ENCODE measurements around the gene MIDN. TPM values are rescaled to one million over a fixed set of nuclear protein-coding genes. Genes with fewer than 3 reads are reported as not detected.
"Not testable (repeated sequence)": the region's sequence is repeated elsewhere in the genome, so short reads cannot be mapped to it uniquely, and the experiment has no call there.

The MIDN gene
- total RNA-seq, 1 donor from 2014 or later = 103 TPM

DNA sequence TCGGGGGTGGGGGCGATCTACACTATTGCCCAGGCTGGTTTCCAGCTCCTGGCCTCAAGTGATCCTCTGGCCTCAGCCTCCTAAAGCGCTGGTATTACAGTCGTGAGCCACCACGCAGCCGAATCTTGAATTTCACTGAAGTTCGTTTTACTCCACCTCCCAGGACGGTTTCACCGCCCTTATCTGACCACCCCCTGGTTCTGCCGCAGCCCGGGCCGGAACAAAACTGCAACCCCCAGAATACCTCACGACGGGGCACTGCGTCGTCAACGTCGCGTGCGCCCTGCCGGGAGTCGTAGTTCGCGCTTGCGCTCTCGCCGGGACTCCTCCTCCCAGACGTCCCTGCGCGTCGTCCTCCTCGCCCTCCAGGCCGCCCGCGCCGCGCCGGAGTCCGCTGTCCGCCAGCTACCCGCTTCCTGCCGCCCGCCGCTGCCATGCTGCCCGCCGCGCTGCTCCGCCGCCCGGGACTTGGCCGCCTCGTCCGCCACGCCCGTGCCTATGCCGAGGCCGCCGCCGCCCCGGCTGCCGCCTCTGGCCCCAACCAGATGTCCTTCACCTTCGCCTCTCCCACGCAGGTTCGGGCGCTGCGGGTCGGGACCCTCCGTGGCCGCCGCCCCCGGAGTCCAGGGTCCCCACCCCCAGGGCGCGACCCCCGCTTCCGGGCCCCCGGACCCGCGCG lies 6.8 kb upstream of the MIDN start, which contains the start of gene ATP5F1D:
ATP5F1D (plus strand) TSS at position 335 of the 679 bp plus-strand sequence; CDS start at position 435, 100 bp downstream.
- no peak for TF ChIP-seq CTCF (IDR thresholded peaks at IDR 0.05)
- no peaks in the 10 kb centered on the region for H3K36me3 Mint-ChIP-seq (ENCODE audit: unreplicated experiment)
- H3K9me3 Mint-ChIP-seq (ENCODE audit: unreplicated experiment) = no peaks in the 10 kb centered on the region
- H3K27me3 Mint-ChIP-seq (ENCODE audit: unreplicated experiment) = no peaks in the 10 kb centered on the region
- H3K27ac Mint-ChIP-seq (ENCODE audit: unreplicated experiment) = peak within 1 kb of the TSS; percentile 95
- peak; percentile 97 for DNase-seq (ENCODE audit: extremely low spot score, unreplicated experiment)
- H3K4me3 Mint-ChIP-seq (ENCODE audit: unreplicated experiment) = peak within 1 kb of the TSS; percentile 79
- H3K4me1 Mint-ChIP-seq (ENCODE audit: unreplicated experiment) = peaks cover 43% of the 10 kb centered on the region

DNA sequence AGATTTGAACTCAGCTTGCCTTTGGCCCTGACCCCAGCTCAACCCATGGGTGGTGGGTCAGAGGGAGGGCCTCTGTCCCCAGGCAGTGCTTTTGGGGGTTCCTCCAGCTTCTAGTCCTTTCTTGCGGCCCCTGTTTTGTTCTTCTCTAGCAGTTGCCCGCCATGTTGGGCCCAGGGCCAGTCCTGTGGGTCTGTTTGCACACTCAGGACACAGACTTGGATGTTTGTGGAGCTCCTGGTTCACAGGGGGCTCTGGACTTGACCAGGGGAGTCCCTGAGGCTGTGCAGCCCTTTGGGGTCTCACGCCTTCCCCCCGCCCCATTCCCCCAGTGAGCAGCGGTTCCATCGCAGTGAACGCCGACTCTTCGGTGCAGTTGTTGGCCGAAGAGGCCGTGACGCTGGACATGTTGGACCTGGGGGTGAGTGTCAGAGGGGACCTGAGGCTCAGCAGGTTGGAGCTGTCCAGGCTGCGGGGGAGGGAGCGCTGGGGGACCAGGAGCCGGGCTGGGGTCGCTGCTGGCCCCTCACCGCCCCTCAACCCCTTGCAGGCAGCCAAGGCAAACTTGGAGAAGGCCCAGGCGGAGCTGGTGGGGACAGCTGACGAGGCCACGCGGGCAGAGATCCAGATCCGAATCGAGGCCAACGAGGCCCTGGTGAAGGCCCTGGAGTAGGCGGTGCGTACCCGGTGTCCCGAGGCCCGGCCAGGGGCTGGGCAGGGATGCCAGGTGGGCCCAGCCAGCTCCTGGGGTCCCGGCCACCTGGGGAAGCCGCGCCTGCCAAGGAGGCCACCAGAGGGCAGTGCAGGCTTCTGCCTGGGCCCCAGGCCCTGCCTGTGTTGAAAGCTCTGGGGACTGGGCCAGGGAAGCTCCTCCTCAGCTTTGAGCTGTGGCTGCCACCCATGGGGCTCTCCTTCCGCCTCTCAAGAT lies 4.4 kb upstream of the MIDN start:
- Mint-ChIP-seq H3K36me3 (ENCODE audit: unreplicated experiment) (no peaks in the 10 kb centered on the region), H3K9me3 (ENCODE audit: unreplicated experiment) (no peaks in the 10 kb centered on the region), H3K4me3 (ENCODE audit: unreplicated experiment) (peak overlapping the region; percentile 60), H3K27me3 (ENCODE audit: unreplicated experiment) (no peaks in the 10 kb centered on the region), H3K27ac (ENCODE audit: unreplicated experiment) (peak overlapping the region; percentile 85), H3K4me1 (ENCODE audit: unreplicated experiment) (peaks cover 38% of the 10 kb centered on the region)
- TF ChIP-seq CTCF (IDR thresholded peaks at IDR 0.05) = peak; percentile 92
- DNase-seq (ENCODE audit: extremely low spot score, unreplicated experiment) = peak; percentile 94

GRCh38 chr19:1244693-1245451 lies 3.5 kb upstream of the MIDN start:
- H3K27me3 Mint-ChIP-seq (ENCODE audit: unreplicated experiment) = no peaks in the 10 kb centered on the region
- DNase-seq (ENCODE audit: extremely low spot score, unreplicated experiment) = no peak
- peak overlapping the region; percentile 60 for H3K4me3 Mint-ChIP-seq (ENCODE audit: unreplicated experiment)
- no peak for TF ChIP-seq CTCF (IDR thresholded peaks at IDR 0.05)
- H3K27ac Mint-ChIP-seq (ENCODE audit: unreplicated experiment) = peak overlapping the region; percentile 85
- peaks cover 38% of the 10 kb centered on the region for H3K4me1 Mint-ChIP-seq (ENCODE audit: unreplicated experiment)
- H3K36me3 Mint-ChIP-seq (ENCODE audit: unreplicated experiment) = no peaks in the 10 kb centered on the region
- H3K9me3 Mint-ChIP-seq (ENCODE audit: unreplicated experiment) = no peaks in the 10 kb centered on the region

- DNase-seq (ENCODE audit: extremely low spot score, unreplicated experiment) = no peak
- no peak overlapping the region for H3K27ac Mint-ChIP-seq (ENCODE audit: unreplicated experiment)
- H3K9me3 Mint-ChIP-seq (ENCODE audit: unreplicated experiment) = no peaks in the 10 kb centered on the region
- H3K27me3 Mint-ChIP-seq (ENCODE audit: unreplicated experiment) = no peaks in the 10 kb centered on the region
- peaks cover 37% of the 10 kb centered on the region for H3K4me1 Mint-ChIP-seq (ENCODE audit: unreplicated experiment)
- no peak for TF ChIP-seq CTCF (IDR thresholded peaks at IDR 0.05)
- H3K4me3 Mint-ChIP-seq (ENCODE audit: unreplicated experiment) = no peak overlapping the region
- H3K36me3 Mint-ChIP-seq (ENCODE audit: unreplicated experiment) = no peaks in the 10 kb centered on the region
Measured at GRCh38 chr19:1245494-1246264, 2.7 kb upstream of the MIDN start.

DNA sequence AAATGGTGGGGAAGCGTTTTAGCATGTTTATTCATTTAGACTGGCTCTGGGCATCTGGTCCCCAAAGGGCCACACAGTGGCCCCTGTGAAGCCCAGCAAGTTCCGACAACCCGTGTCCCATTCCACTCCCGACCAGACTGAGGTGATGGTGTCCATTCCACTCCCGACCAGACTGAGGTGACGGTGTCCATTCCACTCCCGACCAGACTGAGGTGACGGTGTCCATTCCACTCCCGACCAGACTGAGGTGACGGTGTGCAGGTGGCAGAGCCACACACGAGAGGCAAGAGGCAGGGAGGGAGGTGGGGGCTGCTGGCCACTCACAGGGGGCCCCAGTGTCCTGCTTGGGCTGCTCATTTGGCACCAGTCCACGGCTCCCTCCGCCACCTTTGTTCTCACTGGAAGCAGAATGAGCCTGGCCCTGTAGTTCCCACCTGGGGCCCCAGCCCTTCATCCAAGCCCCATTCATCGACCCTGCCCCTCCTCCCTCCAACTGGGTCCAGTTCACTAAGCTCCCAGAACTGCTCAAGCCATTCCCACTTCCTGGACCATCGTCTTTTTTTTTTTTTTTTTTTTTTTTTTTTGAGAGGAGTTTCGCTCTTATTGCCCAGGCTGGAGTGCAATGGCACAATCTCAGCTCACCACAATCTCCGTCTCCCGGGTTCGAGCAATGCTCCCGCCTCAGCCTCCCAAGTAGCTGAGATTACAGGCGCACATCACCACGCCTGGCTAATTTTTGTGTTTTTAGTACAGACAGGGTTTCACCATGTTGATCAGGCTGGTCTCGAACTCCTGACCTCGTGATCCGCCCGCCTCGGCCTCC lies 1.9 kb upstream of the MIDN start:
- not testable (repeated sequence) for H3K4me3 Mint-ChIP-seq (ENCODE audit: unreplicated experiment); DNase-seq (ENCODE audit: extremely low spot score, unreplicated experiment)

More for the DNA sequence above, 1.9 kb upstream of the MIDN start:
- not testable (repeated sequence) for H3K27me3 Mint-ChIP-seq (ENCODE audit: unreplicated experiment); H3K9me3 Mint-ChIP-seq (ENCODE audit: unreplicated experiment); H3K36me3 Mint-ChIP-seq (ENCODE audit: unreplicated experiment)
- H3K4me1 Mint-ChIP-seq (ENCODE audit: unreplicated experiment) = peaks cover 29% of the 10 kb centered on the region
- H3K27ac Mint-ChIP-seq (ENCODE audit: unreplicated experiment) = peak overlapping the region; percentile 44

All from osteocyte (in vitro differentiated cells).